ENCODE results near the gene MPEG1. TPM values are rescaled to one million over a fixed set of nuclear protein-coding genes. Genes with fewer than 3 reads are reported as not detected.

MPEG1 gene
- total and polyA plus RNA-seq, 2 donors (not counting 1 experiment from before 2014, with no cell fraction given), result not detected

DNA sequence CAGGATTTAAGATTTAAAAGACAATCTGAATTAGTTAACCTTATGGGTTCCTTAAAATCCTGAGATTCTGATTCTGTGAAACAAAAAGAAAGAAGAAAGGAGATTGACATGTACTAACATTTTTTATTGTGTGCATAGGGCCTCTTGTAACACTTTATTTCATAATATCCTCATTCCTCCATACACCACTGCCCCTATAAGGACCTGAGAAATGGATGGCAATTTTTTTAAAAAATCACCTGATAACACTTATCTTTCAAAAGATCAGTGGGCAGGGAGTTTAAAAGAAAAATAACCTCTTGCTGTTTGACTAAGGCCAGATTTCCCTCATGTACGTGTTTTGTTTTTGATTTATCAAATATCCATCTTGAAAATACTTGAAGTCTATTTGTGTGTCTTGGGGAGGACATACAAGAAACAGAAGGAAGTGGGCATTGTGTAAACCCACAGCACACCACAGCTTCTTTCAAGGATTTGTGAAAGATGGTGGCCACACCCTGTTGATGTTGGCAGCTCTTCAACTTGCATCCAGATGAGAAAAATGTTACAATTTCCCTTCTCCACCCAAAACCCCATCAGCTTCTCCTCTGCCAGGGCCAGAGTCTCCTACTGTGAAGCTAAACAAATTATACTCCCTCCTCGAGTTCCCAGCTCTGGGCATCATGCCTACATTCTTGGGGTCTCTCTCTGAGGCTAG, 35.0 kb upstream of the MPEG1 start:
- peak; percentile 1 to 81 for DNase-seq (ENCODE audit: low read depth in 2 of 2)
- no peaks in the 10 kb centered on the region for H3K27me3 ChIP-seq (ENCODE audit: control insufficient read depth, insufficient read depth, low read length)
- H3K4me2 ChIP-seq (ENCODE audit: extremely low read depth, insufficient read depth, low read length), result peak overlapping the region; percentile 42

DNA sequence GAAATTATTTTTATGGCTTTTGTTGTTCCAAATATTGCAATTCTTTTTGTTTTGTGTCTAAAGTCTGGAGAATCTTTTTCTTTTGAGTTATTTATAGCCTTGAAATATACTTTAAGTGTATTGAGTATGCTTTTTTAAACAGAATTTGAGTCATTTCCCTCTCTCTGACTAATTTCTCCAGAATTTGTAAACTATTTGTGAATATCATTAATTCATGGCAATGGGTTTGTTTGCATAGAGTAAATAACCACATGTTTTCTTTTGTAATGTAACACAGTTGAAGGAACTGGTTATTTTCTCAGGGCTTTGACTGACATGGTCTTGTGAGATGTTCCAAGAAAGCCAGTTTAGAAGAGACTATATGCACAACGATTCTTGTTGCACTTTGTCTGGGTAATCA, 30.9 kb upstream of the MPEG1 start:
- Histone ChIP-seq H3K9me3 (ENCODE audit: control insufficient read depth, insufficient read depth, low read depth, low read length) (no peaks in the 10 kb centered on the region), H3K36me3 (ENCODE audit: control insufficient read depth, insufficient read depth, low read length) (no peaks in the 10 kb centered on the region), H3K27me3 (ENCODE audit: control insufficient read depth, insufficient read depth, low read length) (no peaks in the 10 kb centered on the region), H3K4me1 (ENCODE audit: control insufficient read depth, extremely low read depth, insufficient read depth, low read length) (no peaks in the 10 kb centered on the region), H3K79me2 (ENCODE audit: control insufficient read depth, insufficient read depth, low read length) (no peaks in the 10 kb centered on the region), H3K4me2 (ENCODE audit: extremely low read depth, insufficient read depth, low read length) (no peak overlapping the region), H3K27ac (ENCODE audit: insufficient read depth, low read length) (no peak overlapping the region), H4K20me1 (ENCODE audit: control insufficient read depth, extremely low read depth, insufficient read depth, low read length) (no peaks in the 10 kb centered on the region), H3K9ac (ENCODE audit: insufficient read depth, low read length) (no peak overlapping the region), H2AFZ (ENCODE audit: low read length) (no peak overlapping the region), H3K4me3 (replicated peaks in 1 of 4; ENCODE audit: control extremely low read depth in 1 of 4, insufficient read depth in 1 of 4, low read depth in 3 of 4, low read length in 4 of 4) (no peak overlapping the region)
- no peak for TF ChIP-seq EZH2 (IDR thresholded peaks at IDR 0.05; ENCODE audit: low read length, missing control alignments)
- TF ChIP-seq, protein P1, sequence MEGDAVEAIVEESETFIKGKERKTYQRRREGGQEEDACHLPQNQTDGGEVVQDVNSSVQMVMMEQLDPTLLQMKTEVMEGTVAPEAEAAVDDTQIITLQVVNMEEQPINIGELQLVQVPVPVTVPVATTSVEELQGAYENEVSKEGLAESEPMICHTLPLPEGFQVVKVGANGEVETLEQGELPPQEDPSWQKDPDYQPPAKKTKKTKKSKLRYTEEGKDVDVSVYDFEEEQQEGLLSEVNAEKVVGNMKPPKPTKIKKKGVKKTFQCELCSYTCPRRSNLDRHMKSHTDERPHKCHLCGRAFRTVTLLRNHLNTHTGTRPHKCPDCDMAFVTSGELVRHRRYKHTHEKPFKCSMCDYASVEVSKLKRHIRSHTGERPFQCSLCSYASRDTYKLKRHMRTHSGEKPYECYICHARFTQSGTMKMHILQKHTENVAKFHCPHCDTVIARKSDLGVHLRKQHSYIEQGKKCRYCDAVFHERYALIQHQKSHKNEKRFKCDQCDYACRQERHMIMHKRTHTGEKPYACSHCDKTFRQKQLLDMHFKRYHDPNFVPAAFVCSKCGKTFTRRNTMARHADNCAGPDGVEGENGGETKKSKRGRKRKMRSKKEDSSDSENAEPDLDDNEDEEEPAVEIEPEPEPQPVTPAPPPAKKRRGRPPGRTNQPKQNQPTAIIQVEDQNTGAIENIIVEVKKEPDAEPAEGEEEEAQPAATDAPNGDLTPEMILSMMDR (conservative IDR thresholded peaks at IDR 0.05 in 1 of 2, IDR thresholded peaks at IDR 0.05 in 1 of 2; ENCODE audit: low read depth in 1 of 2, low read length in 2 of 2), result no peak
- no peak for DNase-seq (ENCODE audit: low read depth in 2 of 2)

More for the DNA sequence above, 35.0 kb upstream of the MPEG1 start:
- TF ChIP-seq, protein P1 (conservative IDR thresholded peaks at IDR 0.05 in 1 of 2, IDR thresholded peaks at IDR 0.05 in 1 of 2; ENCODE audit: low read depth in 1 of 2, low read length in 2 of 2), result no peak
- TF ChIP-seq EZH2 (IDR thresholded peaks at IDR 0.05; ENCODE audit: low read length, missing control alignments), result no peak
- Histone ChIP-seq H3K4me1 (ENCODE audit: control insufficient read depth, extremely low read depth, insufficient read depth, low read length) (no peaks in the 10 kb centered on the region), H3K9me3 (ENCODE audit: control insufficient read depth, insufficient read depth, low read depth, low read length) (no peaks in the 10 kb centered on the region), H3K4me3 (replicated peaks in 1 of 4; ENCODE audit: control extremely low read depth in 1 of 4, insufficient read depth in 1 of 4, low read depth in 3 of 4, low read length in 4 of 4) (no peak overlapping the region), H3K9ac (ENCODE audit: insufficient read depth, low read length) (no peak overlapping the region), H2AFZ (ENCODE audit: low read length) (no peak overlapping the region), H3K27ac (ENCODE audit: insufficient read depth, low read length) (no peak overlapping the region), H3K36me3 (ENCODE audit: control insufficient read depth, insufficient read depth, low read length) (no peaks in the 10 kb centered on the region), H3K79me2 (ENCODE audit: control insufficient read depth, insufficient read depth, low read length) (no peaks in the 10 kb centered on the region), H4K20me1 (ENCODE audit: control insufficient read depth, extremely low read depth, insufficient read depth, low read length) (no peaks in the 10 kb centered on the region)

DNA sequence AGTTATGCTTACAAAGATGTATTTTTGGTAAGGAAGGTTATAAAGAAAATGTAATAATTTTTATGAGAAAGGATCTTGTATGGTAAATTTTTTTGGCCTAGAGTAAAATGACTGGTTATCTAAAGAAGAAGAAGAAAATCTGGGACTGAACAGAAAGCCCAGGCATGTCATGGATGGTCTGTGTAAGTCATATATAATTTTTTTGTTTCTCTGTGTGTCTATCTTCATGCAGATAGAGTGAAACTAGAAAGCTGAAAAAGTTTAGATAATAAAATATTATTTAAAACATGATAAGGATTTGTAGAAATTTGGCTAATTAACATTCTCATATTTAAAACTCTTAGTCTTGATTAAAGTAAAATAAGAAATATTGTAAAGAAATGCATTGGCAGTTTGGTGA, 27.6 kb upstream of the MPEG1 start:
- Histone ChIP-seq H3K9me3 (ENCODE audit: control insufficient read depth, insufficient read depth, low read depth, low read length) (no peaks in the 10 kb centered on the region), H4K20me1 (ENCODE audit: control insufficient read depth, extremely low read depth, insufficient read depth, low read length) (no peaks in the 10 kb centered on the region), H3K4me2 (ENCODE audit: extremely low read depth, insufficient read depth, low read length) (no peak overlapping the region), H3K4me3 (replicated peaks in 1 of 4; ENCODE audit: control extremely low read depth in 1 of 4, insufficient read depth in 1 of 4, low read depth in 3 of 4, low read length in 4 of 4) (no peak overlapping the region), H3K79me2 (ENCODE audit: control insufficient read depth, insufficient read depth, low read length) (no peaks in the 10 kb centered on the region), H3K9ac (ENCODE audit: insufficient read depth, low read length) (no peak overlapping the region), H3K4me1 (ENCODE audit: control insufficient read depth, extremely low read depth, insufficient read depth, low read length) (no peaks in the 10 kb centered on the region), H3K27ac (ENCODE audit: insufficient read depth, low read length) (no peak overlapping the region), H3K36me3 (ENCODE audit: control insufficient read depth, insufficient read depth, low read length) (no peaks in the 10 kb centered on the region), H2AFZ (ENCODE audit: low read length) (no peak overlapping the region), H3K27me3 (ENCODE audit: control insufficient read depth, insufficient read depth, low read length) (no peaks in the 10 kb centered on the region)
- no peak for TF ChIP-seq EZH2 (IDR thresholded peaks at IDR 0.05; ENCODE audit: low read length, missing control alignments)
- TF ChIP-seq, protein P1 (conservative IDR thresholded peaks at IDR 0.05 in 1 of 2, IDR thresholded peaks at IDR 0.05 in 1 of 2; ENCODE audit: low read depth in 1 of 2, low read length in 2 of 2), result no peak
- no peak for DNase-seq (ENCODE audit: low read depth in 2 of 2)

Data from fibroblast of lung (primary cell).